Measurements from ENCODE around the gene CLIP3. TPM values are rescaled to one million over a fixed set of nuclear protein-coding genes. Genes with fewer than 3 reads are reported as not detected.
A peak's percentile ranks its signal among the peaks of the same experiment; 100 is the strongest.

Gene CLIP3
- total and polyA plus RNA-seq, 8 donors: 5.8 to 33.0 (median 27.5) TPM

DNA sequence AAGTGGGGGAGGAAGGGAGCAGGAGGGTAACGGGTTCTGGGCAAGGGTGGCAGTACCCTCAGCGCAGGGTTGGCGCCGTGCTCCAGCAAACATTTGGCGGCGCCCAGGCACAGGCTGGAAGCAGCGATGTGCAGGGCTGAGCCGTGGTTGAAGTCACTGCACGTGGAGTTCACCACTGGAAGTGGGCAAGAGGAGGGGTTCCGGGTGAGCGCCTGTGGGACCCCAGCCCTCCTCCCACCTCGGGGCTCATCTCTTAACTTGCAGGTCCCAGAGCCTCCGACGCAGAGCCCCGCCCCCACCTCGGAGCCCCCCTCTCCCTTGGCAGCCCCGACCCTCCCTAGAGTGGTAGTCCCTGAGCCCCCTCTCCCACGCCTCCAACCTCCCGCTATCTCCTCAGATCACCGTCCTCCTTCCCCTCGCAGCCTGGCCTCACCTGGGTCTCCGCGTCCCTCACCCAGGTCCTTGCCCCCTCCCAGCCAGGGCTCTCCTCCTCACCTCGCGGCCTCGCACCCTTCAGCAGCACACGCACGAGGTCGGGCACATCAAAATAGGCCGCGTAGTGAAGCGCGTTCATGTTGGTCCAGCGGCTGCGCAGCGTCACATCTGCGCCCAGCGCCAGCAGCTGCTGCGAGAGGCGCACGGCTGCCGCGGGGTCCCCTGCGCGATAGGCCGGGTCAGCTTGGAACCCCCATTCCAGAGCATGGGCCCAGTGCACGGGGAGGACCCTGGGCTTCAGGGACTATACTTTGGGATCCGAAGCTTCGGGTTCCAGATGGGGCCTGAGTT is 6.4 kb downstream of the CLIP3 start:
- Histone ChIP-seq H3K27me3 (no peaks in the 10 kb centered on the region), H3K36me3 (peaks cover 0 to 34% of the 10 kb centered on the region in 2 donors), H3K4me1 (no peaks in the 10 kb centered on the region), H3K27ac (no peak overlapping the region), H3K4me3 (no peak overlapping the region), H3K9me3 (no peaks in the 10 kb centered on the region)
- TF ChIP-seq, protein P1, sequence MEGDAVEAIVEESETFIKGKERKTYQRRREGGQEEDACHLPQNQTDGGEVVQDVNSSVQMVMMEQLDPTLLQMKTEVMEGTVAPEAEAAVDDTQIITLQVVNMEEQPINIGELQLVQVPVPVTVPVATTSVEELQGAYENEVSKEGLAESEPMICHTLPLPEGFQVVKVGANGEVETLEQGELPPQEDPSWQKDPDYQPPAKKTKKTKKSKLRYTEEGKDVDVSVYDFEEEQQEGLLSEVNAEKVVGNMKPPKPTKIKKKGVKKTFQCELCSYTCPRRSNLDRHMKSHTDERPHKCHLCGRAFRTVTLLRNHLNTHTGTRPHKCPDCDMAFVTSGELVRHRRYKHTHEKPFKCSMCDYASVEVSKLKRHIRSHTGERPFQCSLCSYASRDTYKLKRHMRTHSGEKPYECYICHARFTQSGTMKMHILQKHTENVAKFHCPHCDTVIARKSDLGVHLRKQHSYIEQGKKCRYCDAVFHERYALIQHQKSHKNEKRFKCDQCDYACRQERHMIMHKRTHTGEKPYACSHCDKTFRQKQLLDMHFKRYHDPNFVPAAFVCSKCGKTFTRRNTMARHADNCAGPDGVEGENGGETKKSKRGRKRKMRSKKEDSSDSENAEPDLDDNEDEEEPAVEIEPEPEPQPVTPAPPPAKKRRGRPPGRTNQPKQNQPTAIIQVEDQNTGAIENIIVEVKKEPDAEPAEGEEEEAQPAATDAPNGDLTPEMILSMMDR (IDR thresholded peaks at IDR 0.05): no peak
- intact Hi-C loops (cut with DNase I): no loop called here
- ATAC-seq (no peak), DNase-seq (no peak)

DNA sequence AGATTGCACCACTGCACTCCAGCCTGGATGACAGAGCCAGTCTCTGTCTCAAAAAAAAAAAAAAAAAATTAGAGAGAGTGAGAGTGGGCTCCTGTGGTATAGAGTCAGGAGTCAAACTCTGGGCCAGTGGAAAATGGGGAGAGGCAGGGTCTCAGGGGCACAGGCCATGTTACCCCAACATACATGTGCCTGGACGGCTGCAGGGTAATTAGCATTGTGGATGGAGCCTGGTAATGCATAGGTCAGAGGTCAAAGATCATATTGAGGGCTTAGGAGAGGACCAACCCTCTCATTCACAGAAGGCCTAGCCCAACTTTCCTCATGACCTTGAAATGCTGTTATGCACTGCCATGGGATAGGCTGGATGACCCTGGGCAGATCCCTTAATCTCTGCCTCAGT is 7.1 kb downstream of the CLIP3 start:
- Histone ChIP-seq H3K27ac (no peak overlapping the region), H3K36me3 (peaks cover 0 to 34% of the 10 kb centered on the region in 2 donors), H3K9me3 (no peaks in the 10 kb centered on the region), H3K4me3 (no peak overlapping the region), H3K4me1 (no peaks in the 10 kb centered on the region), H3K27me3 (no peaks in the 10 kb centered on the region)
- ATAC-seq (no peak), DNase-seq (no peak)
- TF ChIP-seq, protein P1 (IDR thresholded peaks at IDR 0.05): no peak
- intact Hi-C loops (cut with DNase I): no loop called here

DNA sequence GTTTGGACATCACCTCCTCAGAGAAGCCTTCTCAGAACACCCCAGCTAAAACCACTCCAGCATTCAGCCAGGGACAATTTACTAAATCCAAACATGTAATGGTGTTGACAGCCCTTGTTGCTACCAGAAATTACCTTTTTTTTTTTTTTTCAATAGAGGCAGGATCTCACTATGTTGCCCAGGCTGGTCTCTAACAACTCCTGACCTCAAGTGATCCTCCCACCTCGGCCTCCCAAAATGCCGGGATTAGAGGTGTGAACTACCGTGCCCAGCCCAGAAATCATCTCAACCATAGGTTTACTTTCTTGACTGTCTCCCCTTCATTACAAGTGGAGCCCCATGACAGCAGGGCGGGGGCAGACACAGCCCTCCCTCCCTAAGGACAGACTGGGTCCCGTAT is 9.2 kb downstream of the CLIP3 start:
- H3K4me1 ChIP-seq: no peaks in the 10 kb centered on the region
- no peak overlapping the region for H3K4me3 ChIP-seq
- TF ChIP-seq, protein P1 (IDR thresholded peaks at IDR 0.05): no peak
- intact Hi-C loops (cut with DNase I): no loop called here
- DNase-seq (no peak), ATAC-seq (no peak)
- peaks cover 0 to 34% of the 10 kb centered on the region in 2 donors for H3K36me3 ChIP-seq
- H3K27me3 ChIP-seq: no peaks in the 10 kb centered on the region
- no peaks in the 10 kb centered on the region for H3K9me3 ChIP-seq
- H3K27ac ChIP-seq: no peak overlapping the region

DNA sequence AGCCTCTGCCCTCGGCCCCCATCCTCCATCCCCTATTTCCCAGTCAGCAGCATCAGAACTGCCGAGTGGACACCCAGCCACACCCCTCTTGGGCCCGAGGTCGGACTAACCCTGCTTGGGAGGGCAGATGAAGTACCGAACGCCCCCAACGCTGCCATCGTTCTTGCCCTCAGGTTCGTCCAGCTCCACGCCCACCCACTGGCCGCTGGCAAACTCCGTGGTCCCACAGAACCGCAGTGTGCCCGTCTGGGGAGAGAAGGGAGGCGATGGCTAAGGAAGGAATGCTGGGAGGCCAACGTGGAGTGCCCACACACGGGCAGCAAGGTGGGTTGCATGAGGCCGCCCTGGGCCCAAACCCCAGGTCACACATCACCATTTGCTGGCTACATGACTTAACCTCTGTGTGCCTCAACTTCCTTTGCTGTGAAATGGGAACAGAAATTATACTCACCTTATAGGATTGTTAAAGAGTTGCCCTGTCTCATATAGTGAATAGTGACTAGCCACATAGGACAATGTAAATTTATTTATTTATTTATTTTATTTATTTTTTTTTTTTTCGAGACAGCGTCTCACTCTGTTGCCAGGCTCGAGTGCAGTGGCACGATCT is 13.5 kb downstream of the CLIP3 start:
- Histone ChIP-seq H3K4me3 (no peak overlapping the region), H3K27ac (no peak overlapping the region), H3K27me3 (no peaks in the 10 kb centered on the region), H3K36me3 (peaks cover 0 to 20% of the 10 kb centered on the region in 2 donors), H3K4me1 (peaks cover 0 to 7% of the 10 kb centered on the region in 2 donors), H3K9me3 (no peaks in the 10 kb centered on the region)
- TF ChIP-seq, protein P1 (IDR thresholded peaks at IDR 0.05): no peak
- ATAC-seq (no peak), DNase-seq (peak in 1 of 4 donors; percentile 41)
- intact Hi-C loops (cut with DNase I): no loop called here

All from left lung (tissue), 10 donors.